ENCODE measurements around the gene RMI1. TPM values are rescaled to one million over a fixed set of nuclear protein-coding genes. Genes with fewer than 3 reads are reported as not detected.

Gene RMI1
- total RNA-seq = 10 to 100 TPM in 1 of 2 donors, 1 to 10 TPM in 1; 4.8 to 11.7 TPM

GRCh38 chr9:83980395-83981125 is at the start of gene RMI1:
Gene RMI1, plus strand, starts transcription at chr9:83980805. Its CDS starts 20,182 bp downstream, at chr9:84000987.

GRCh38 chr9:83979812-83980394 is 702 bp upstream of the RMI1 start, which contains the start of gene HNRNPK:
Gene HNRNPK, minus strand, starts transcription at chr9:83980215. Its CDS starts 1,963 bp downstream, at chr9:83978252.

Small RNA genes within 50 kb of the gene (small RNA-seq; reads per million reads assigned to genes)
- 0 reads per million in 2 donors for gene RF00019

Other genes starting within 250 kb of the RMI1 start
- under 1 TPM; 0.33 to 0.34 TPM for gene GKAP1, start 163.0 kb upstream of the RMI1 start, total RNA-seq
- gene KIF27, start 59.4 kb upstream of the RMI1 start, total RNA-seq = 1 to 10 TPM; 2.0 to 2.8 TPM
- gene HNRNPK, start 590 bp upstream of the RMI1 start, total RNA-seq = 100 to 1,000 TPM; 491 to 614 TPM

All from melanocyte of skin (primary cell).